HG03108 (cell line): Measurements from ENCODE around the gene TRMT61B.

Experiments
- ATAC-seq: cut with Tn5 transposase; IDR thresholded peaks from one replicate; pipeline ENCODE4 v1.9.1; 2021; ENCODE audit warnings: moderate library complexity; ENCODE audit not compliant: unreplicated experiment

Gene TRMT61B

DNA sequence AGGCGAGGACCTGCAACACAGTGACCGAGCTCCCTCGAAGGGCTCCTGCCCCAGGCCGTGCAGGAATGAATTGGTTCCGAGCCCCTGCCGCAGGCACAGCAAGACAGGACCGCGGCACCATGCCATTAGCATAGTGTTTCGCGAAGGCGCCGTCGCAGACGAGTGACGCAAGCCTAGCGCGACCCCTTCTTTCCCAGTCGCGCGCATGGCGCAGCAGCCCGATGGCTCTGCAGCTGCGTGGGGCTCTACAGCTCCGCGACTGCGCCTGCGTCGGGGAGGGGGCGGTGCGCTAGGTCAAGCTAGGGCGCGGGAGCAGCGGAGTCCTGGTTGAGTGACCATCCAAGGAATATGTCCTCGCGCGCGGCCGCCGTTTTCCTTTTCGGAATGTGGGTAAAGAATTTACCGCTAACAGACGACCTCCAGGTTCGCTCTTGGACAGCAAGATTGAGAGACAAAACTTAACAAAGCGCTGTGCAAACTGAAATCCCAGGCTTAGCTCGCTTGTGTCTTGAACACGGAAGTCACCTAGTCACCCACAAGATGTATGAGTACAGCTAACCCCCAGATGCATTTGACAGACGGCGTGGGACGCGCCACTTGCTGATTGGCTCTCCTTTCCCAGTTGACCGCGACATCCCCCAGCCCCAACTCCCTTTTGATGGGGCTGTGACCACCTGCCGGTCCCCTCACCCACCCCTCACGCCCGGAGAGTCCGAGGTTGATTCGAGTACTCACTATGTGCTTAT is at the start of gene TRMT61B:
TRMT61B (minus strand) TSS at position 164 of the 746 bp plus-strand sequence; CDS start at position 132, 32 bp downstream.
- ATAC-seq, result peak; percentile 98

- no peak for ATAC-seq
These were observed 45.8 kb upstream of the TRMT61B start for GRCh38 chr2:28915939-28916338.

DNA sequence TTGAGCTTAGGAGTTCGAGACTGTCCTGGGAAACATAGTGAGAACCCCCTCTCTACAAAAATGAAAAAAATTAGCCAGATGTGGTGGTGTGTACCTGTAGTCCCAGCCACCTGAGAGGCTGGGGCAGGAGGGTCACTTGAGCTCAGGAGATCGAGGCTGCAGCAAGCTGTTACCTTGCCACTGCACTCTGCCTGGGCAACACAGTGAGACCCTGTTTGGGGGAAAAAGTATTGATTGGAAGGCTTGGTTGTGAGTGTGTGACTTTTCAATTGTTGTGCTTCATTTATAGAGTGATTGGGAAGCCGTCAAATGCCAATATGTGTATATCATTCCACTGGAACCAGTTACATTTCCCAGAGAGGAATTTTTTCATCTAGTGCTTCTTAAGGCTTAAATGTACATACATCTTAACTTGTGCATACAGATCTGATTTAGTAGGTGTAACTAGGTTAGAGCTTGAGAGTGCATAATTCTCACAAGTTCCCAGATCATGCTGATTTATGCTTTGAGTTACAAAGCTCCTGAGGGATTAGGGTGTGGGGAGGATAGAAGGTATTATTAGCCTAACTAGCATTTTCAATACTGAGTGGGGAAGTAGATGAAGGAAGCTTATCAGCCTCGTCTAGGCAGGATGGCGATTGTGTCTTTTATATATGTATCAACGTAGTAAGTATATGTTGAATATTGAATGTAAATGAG is 39.7 kb upstream of the TRMT61B start:
- ATAC-seq, result no peak

DNA sequence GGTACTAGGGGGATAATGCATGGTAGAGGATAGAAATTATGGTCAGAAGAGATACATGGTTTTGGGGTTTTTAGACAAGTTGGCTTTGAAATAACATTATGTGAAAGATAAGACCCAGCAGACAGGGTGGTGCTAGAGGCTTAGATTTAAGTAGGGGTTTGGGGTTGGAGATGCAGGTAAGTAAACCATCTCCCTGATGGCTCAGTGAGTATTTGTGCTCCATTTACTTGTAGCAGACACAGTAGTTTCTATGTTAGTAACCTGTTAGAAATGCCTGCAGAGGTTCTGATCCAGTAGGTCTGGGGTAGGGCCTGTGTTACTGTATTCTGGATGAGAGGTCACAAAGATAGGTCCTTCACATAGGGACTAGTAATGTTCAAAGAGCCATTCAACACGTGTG is 38.1 kb upstream of the TRMT61B start:
- ATAC-seq, result no peak

DNA sequence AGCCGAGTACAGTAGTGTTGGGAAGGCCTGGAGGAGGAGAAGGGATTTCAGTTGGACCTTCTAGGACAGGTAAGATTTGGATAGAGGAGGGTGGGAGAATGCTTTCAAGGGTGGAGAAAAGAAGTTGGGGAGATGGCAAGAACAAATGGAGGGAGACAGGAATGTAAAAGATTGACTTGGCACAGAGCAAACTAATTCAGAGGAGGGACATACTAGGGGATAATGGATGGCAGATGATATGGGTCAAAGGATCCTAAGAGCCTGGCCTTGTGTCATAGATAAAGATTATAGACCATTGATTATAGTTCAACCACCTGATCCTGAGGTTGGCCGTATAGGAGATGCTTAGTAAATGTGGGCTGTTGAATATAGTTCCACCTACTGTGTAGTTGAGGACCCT is 36.7 kb upstream of the TRMT61B start:
- no peak for ATAC-seq

DNA sequence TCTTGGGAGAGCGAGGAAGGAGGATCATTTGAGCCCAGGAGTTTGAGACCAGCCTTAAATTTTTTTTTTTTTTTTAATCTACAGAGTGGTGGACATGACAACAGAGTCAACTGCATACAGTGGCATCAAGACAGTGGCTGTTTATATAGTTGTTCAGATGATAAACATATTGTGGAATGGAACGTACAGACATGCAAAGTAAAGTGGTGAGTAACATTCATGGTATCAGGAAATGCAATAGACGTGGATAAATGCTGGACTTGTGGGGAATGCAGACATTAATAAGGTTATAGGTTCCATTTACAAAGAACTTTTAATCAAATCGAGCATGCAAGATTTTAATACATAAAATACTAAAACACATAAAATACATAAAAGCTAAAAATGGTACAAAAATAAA is 36.3 kb upstream of the TRMT61B start:
- no peak for ATAC-seq

DNA sequence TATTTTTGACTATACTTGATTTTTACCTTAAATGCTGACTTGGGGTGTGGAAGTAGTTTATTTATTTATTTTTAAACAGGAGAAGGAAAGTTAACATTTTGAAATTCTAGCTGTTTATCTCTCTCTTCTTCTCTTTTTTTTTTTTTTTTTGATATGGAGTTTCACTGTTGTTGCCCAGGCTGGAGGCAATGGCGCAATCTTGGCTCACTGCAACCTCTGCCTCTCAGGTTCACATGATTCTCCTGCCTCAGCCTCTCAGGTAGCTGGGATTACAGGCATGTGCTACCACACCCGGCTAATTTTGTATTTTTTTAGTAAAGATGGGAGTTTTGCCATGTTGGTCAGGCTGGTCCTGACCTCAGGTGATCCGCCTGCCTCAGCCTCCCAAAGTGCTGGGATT is 35.4 kb upstream of the TRMT61B start:
- ATAC-seq, result no peak

- no peak for ATAC-seq
These were observed 34.8 kb upstream of the TRMT61B start for GRCh38 chr2:28904802-28905457.

DNA sequence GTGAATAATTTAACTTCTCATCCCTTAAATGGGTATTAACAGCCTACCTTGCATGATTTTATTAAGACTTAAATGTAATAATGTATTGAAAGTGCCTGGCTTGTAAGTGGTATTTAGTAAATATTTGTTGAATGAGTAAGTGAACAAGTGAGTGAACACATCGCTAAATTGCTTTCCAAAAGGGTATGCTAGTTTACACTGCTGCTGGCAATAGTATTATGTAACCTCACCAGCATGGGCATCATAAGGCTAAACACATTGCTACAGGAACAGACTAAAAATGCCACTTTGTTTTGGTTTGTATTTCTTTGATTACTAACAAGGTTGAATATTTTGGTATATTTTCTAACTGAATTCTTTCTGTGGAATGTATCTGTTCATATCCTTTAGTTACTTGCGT is 34.2 kb upstream of the TRMT61B start:
- ATAC-seq, result no peak

DNA sequence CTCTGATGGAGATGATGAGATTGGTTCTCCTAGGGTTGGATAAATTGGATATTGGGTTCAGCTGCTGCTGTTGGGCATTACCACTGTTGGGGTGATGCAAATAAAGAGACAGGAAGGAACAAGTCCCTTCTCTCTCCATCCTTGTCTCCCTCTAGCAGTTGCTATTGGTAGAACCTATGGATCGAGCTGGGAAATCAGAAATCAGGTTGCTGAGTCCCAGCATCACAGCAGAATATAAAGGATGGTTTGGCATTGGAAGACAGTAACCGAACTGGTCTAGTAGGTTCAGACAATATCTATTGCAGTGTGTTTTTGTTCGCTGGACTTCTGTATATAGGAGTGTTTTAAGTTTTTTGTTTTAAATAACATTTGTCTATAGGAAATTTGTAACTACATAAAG is 32.5 kb upstream of the TRMT61B start:
- ATAC-seq, result no peak

DNA sequence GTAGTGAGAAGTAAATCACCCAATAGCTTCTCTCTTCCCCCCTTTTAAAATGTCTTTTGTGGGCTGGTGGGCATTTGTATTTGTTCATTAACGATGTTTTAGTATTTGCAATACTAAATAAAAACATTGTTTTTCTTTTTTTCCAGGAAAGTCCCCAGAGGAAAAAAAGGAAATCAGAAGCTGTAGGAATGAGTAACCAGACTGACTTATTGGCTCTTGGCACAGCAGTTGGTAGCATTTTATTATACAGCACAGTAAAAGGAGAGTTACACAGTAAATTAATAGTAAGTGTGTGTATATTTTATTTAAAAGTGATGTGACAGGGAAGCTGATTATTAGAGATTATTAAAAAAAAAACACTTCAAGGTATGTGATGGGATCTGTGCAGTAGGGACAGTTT is 31.7 kb upstream of the TRMT61B start:
- ATAC-seq, result no peak

GRCh38 chr2:28901202-28901601 is 31.1 kb upstream of the TRMT61B start:
- ATAC-seq, result no peak

- no peak for ATAC-seq
These were observed 27.9 kb upstream of the TRMT61B start for GRCh38 chr2:28898048-28898447.

DNA sequence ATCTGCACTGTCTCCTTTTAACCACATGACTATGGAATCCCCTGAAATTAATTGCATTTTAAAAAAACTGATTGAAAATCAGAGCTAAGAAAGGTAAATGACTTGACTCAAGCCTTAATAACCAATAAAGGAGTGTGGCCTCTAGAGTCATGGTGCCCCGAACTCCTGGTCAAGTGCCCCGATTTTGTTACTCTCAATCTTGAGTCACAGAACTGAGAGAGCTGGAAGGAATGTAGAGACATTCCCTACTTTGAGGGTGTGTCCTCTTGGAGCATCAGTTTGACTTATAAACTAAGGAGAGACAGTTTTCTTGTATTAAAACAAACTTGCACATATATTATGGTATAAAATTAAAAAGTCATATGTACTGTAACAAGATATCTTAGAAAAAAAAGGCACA is 26.8 kb upstream of the TRMT61B start:
- no peak for ATAC-seq

- peak; percentile 8 for ATAC-seq
These were observed 25.2 kb upstream of the TRMT61B start for GRCh38 chr2:28895189-28895893.

DNA sequence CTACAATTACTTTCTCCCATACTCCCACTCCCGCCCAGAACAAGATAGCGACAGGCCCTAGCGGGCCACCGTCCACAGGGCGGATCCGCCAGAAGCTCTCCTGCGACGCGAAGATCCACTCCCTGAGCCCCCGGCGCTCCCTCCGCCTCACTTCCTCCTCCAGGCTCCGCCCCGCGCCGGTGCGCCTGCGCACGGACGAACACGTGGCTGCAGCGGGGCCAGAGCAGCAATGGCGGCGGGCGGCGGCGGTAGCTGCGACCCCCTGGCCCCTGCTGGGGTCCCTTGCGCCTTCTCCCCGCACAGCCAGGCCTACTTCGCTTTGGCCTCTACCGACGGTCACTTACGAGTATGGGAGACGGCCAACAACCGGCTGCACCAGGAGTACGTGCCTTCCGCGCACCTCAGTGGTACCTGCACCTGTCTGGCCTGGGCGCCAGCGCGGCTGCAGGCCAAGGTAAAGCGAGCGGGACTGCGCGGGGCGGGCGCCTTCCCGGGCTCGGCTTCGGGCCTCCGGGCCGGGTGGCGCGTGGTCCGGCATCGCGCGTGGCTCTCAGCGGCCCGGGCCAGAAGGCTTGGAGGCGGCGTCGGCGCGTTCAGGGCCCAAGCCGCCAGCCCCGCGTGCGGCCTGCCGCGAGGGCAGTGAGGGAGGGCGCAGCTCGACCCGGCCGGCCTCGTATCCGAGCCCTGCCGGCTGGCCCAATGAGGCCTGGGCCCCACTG is 24.5 kb upstream of the TRMT61B start, which contains the start of gene WDR43:
WDR43 (plus strand) TSS at position 198 of the 719 bp plus-strand sequence; CDS start at position 230, 32 bp downstream.
- peak; percentile 86 for ATAC-seq

- ATAC-seq, result no peak
These were observed 23.4 kb upstream of the TRMT61B start for GRCh38 chr2:28893488-28893887.

DNA sequence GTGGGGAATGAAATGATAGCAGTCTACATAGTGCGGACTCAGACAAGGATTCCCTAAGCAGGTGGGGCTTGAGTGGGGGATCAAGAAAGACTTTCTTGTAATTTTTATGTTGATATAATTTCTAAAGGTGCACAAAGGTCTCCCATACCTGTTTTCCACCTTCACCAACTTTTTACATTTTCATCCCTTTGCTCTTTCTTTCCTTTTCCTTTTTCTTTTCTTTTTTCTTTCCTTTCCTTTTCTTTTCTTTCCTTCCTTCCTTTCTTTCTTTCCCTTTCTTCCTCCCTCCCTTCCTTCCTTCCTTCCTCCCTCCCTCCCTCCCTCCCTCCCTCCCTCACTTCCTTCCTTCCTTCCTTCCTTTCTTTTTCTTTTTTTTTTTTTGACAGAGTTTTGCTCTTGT is 10.1 kb upstream of the TRMT61B start:
- no peak for ATAC-seq

- no peak for ATAC-seq
These were observed 1.5 kb upstream of the TRMT61B start for GRCh38 chr2:28871620-28872019.

DNA sequence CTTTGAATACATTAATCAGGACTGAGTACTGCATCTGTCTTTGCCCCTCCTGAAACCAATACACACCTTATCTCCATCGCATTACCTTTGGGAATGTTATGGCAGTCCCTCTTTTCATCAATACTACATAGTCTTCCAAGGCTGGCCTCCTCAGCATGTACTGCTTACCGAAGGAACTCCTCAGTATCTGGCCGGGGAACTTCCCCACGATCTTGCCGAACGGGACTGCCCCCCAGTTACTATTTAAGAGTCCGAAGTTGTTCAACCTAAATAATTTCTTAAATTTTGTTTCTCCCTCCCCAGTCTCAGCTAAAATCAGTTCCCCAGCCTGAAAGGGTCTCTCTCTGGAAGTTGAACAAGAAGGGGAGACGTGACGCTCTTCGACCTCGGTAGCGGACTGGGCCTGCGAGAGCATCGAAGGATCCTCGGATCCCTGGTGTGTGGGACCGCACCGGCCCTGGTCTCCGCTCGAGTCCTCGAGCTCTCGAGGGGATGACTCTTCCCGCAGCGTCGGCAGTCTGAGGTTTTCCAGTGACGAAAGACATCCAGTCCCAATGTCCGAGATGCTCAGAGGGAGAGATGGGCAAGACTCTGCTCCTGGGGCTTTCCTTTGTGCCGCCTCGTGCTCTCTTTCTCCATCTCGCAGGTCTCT is 489 bp downstream of the TRMT61B start:
- ATAC-seq, result peak; percentile 12
